ENCODE data around the gene CTU2. TPM values are rescaled to one million over a fixed set of nuclear protein-coding genes. Genes with fewer than 3 reads are reported as not detected.

The CTU2 gene
- total RNA-seq, 1 experiment from 2014 or later: 39.5 TPM

- intact Hi-C loops (cut with micrococcal nuclease; ENCODE audit: unreplicated experiment): no loop called here
- no peak overlapping the region for H3K4me3 Mint-ChIP-seq (ENCODE audit: low read depth, unreplicated experiment)
- CTCF ChIA-PET: no interaction called here
- DNase-seq: no peak
- no TSS peak for BruUV-seq (replicated peaks)
- no peak overlapping the region for H3K27ac Mint-ChIP-seq (ENCODE audit: unreplicated experiment)
- H3K27me3 Mint-ChIP-seq (ENCODE audit: unreplicated experiment): no peaks in the 10 kb centered on the region
- no peaks in the 10 kb centered on the region for H3K9me3 Mint-ChIP-seq (ENCODE audit: low read depth, unreplicated experiment)
- peaks cover 69% of the 10 kb centered on the region for H3K36me3 Mint-ChIP-seq (ENCODE audit: insufficient read depth, unreplicated experiment)
- TF ChIP-seq, protein P1, sequence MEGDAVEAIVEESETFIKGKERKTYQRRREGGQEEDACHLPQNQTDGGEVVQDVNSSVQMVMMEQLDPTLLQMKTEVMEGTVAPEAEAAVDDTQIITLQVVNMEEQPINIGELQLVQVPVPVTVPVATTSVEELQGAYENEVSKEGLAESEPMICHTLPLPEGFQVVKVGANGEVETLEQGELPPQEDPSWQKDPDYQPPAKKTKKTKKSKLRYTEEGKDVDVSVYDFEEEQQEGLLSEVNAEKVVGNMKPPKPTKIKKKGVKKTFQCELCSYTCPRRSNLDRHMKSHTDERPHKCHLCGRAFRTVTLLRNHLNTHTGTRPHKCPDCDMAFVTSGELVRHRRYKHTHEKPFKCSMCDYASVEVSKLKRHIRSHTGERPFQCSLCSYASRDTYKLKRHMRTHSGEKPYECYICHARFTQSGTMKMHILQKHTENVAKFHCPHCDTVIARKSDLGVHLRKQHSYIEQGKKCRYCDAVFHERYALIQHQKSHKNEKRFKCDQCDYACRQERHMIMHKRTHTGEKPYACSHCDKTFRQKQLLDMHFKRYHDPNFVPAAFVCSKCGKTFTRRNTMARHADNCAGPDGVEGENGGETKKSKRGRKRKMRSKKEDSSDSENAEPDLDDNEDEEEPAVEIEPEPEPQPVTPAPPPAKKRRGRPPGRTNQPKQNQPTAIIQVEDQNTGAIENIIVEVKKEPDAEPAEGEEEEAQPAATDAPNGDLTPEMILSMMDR (IDR thresholded peaks at IDR 0.05; ENCODE audit: unreplicated experiment): no peak
- peaks cover 8% of the 10 kb centered on the region for H3K4me1 Mint-ChIP-seq (ENCODE audit: low read depth, unreplicated experiment)
Measured at GRCh38 chr16:88733630-88734360, 27.5 kb downstream of the CTU2 start.

DNA sequence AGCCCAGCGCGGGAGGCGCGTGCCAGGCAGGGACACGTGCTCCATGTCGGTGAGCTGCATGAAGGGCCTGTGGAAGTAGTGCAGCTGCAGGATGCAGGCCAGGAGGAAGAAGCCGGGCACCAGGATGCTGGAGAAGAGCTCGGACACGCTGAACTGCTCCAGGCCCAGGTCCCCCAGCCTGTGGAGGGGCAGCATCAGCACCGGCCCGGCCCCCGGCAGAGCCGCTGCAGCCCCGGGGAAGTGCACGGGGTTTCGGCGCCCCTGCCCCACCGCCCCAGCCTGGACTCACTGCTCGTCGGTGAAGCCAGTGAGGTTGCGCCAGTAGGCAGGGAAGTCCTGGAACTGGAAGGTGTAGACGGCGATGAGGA lies 28.0 kb downstream of the CTU2 start:
- H3K9me3 Mint-ChIP-seq (ENCODE audit: low read depth, unreplicated experiment): no peaks in the 10 kb centered on the region
- TF ChIP-seq, protein P1 (IDR thresholded peaks at IDR 0.05; ENCODE audit: unreplicated experiment): no peak
- H3K36me3 Mint-ChIP-seq (ENCODE audit: insufficient read depth, unreplicated experiment): peaks cover 72% of the 10 kb centered on the region
- H3K27ac Mint-ChIP-seq (ENCODE audit: unreplicated experiment): no peak overlapping the region
- H3K4me1 Mint-ChIP-seq (ENCODE audit: low read depth, unreplicated experiment): peaks cover 8% of the 10 kb centered on the region
- intact Hi-C loops (cut with micrococcal nuclease; ENCODE audit: unreplicated experiment): no loop called here
- BruUV-seq (replicated peaks): no TSS peak
- DNase-seq: no peak
- no peak overlapping the region for H3K4me3 Mint-ChIP-seq (ENCODE audit: low read depth, unreplicated experiment)
- no peaks in the 10 kb centered on the region for H3K27me3 Mint-ChIP-seq (ENCODE audit: unreplicated experiment)
- CTCF ChIA-PET: no interaction called here

GRCh38 chr16:88735121-88735520 lies 28.8 kb downstream of the CTU2 start:
- Mint-ChIP-seq H3K27me3 (ENCODE audit: unreplicated experiment) (no peaks in the 10 kb centered on the region), H3K4me3 (ENCODE audit: low read depth, unreplicated experiment) (no peak overlapping the region), H3K36me3 (ENCODE audit: insufficient read depth, unreplicated experiment) (peaks cover 70% of the 10 kb centered on the region), H3K9me3 (ENCODE audit: low read depth, unreplicated experiment) (no peaks in the 10 kb centered on the region), H3K27ac (ENCODE audit: unreplicated experiment) (no peak overlapping the region), H3K4me1 (ENCODE audit: low read depth, unreplicated experiment) (peaks cover 8% of the 10 kb centered on the region)
- BruUV-seq (replicated peaks): no TSS peak
- TF ChIP-seq, protein P1 (IDR thresholded peaks at IDR 0.05; ENCODE audit: unreplicated experiment): no peak
- DNase-seq: no peak
- intact Hi-C loops (cut with micrococcal nuclease; ENCODE audit: unreplicated experiment): loop anchor here (5.0 kb wide), 1 partner anchor 482 kb away; the partner anchor contains the start of gene ZNF778
- CTCF ChIA-PET: interaction anchor here (3.2 kb wide), 1 partner anchor 49 kb away, joined by 39 read pairs; the partner anchor contains the start of gene PIEZO1

DNA sequence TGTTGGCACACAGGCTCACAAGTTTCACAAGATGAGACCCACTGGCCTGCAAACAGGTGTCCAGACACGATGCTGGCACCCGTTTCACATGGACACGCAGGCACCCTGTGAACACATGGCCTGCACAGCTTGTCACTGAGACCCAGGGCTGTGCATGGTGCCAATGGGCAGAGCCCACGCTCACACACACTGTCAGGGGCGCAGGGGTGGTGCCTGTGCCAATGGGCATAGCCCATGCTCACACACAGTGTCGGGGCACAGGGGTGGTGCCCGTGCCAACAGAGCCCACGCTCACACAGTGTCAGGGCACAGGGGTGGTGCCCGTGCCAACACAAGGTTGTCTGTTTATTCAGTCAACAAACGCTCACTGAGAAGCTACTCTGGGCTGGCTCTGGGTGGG lies 29.3 kb downstream of the CTU2 start:
- no TSS peak for BruUV-seq (replicated peaks)
- Mint-ChIP-seq H3K36me3 (ENCODE audit: insufficient read depth, unreplicated experiment) (peaks cover 69% of the 10 kb centered on the region), H3K4me3 (ENCODE audit: low read depth, unreplicated experiment) (no peak overlapping the region), H3K27ac (ENCODE audit: unreplicated experiment) (no peak overlapping the region), H3K4me1 (ENCODE audit: low read depth, unreplicated experiment) (peaks cover 8% of the 10 kb centered on the region), H3K27me3 (ENCODE audit: unreplicated experiment) (no peaks in the 10 kb centered on the region), H3K9me3 (ENCODE audit: low read depth, unreplicated experiment) (no peaks in the 10 kb centered on the region)
- no peak for DNase-seq
- TF ChIP-seq, protein P1 (IDR thresholded peaks at IDR 0.05; ENCODE audit: unreplicated experiment): no peak
- CTCF ChIA-PET: interaction anchor here (3.2 kb wide), 1 partner anchor 48 kb away, joined by 39 read pairs; the partner anchor contains the start of gene PIEZO1
- intact Hi-C loops (cut with micrococcal nuclease; ENCODE audit: unreplicated experiment): loop anchor here (5.0 kb wide), 1 partner anchor 482 kb away; the partner anchor contains the start of gene ZNF778
